Activated CD8-positive, alpha-beta memory T cell treated with anti-CD3 and anti-CD28 coated beads, Interleukin-2, amount 10 ng/mL, durations not matched to agents 7 days and 5 days (primary cell): ENCODE measurements around the gene CCM2. TPM values are rescaled to one million over a fixed set of nuclear protein-coding genes. Genes with fewer than 3 reads are reported as not detected.
A peak's percentile ranks its signal among the peaks of the same experiment; 100 is the strongest.

ENCODE experiments used
- ATAC-seq: fragments of 150-1000 bp; cut with Tn5 transposase; one replicate; pipeline ENCODE4 v1.10.0; 2021; ENCODE audit warnings: moderate library complexity
- CTCF ChIA-PET: fragments of 350-600 bp; sonication (Branson Sonifier 250); formaldehyde crosslinking; loops from one replicate; lab custom pipeline; 2021; ENCODE audit warnings: antibody characterized with exemption; lab: Charles Lee
- DNase-seq: peaks from one replicate; pipeline ENCODE4 v3.0.0-alpha.2; 2020
- H3K27ac Mint-ChIP-seq: one replicate; pipeline ENCODE4 v1.8.0; 2021; ENCODE audit warnings: mild to moderate bottlenecking, mixed read lengths
- H3K27me3 Mint-ChIP-seq: one replicate; pipeline ENCODE4 v1.8.0; 2021; ENCODE audit warnings: mixed read lengths
- H3K36me3 Mint-ChIP-seq: one replicate; pipeline ENCODE4 v1.8.0; 2021; ENCODE audit warnings: mild to moderate bottlenecking, mixed read lengths
- H3K4me1 Mint-ChIP-seq: one replicate; pipeline ENCODE4 v1.8.0; 2021; ENCODE audit warnings: mixed read lengths
- H3K4me3 Mint-ChIP-seq: one replicate; pipeline ENCODE4 v1.8.0; 2021; ENCODE audit warnings: mild to moderate bottlenecking, moderate library complexity, mixed read lengths
- H3K9me3 Mint-ChIP-seq: one replicate; pipeline ENCODE4 v1.8.0; 2022; ENCODE audit warnings: low read depth, mixed read lengths
- total RNA-seq, 2 experiments: library from RNA; stranded (reverse); gene quantifications; one replicate each; pipeline ENCODE4 v1.2.3, GENCODE V29; 2021

CCM2 gene
- total RNA-seq, 2 experiments from 2014 or later, result 87.5 to 113 TPM

DNA sequence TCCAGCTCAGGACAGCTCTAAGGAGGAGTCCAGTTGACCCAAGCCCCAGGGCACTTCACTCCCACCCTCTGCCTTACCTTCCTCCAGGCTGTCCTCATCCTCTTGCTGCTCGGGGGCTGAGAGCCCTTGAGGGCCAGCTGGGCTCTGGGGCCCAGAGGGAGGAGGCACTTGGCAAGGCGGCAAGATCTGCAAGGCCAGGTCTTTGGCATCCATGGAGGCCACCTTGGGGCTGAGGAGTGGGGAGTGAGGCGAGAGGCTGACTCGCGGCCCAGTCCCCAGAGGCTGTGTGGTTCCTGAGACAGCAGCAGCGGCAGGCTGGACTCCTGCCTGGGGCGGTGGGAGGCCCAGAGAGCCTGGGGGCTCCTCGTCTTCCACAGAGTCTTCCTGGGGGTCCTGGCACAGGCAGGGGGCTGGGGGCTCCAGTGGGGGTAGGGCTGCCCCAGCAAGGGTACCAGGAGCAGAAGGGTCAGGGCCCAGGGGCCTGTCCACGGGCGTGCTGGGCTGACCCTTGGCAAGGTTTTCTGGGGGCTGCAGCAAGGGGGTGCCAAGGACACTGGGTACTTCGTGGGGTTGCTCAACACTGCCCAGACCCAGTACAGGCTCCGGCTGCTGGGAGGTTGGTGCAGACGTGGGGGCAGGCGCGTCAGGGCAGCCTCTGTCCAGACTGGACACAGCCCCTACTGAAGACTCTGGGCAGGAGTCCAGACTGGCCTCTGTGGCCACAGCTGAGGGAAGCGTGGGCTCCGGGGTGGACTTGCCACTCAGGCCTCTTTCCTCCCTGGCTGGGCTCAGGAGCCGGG is 82.2 kb downstream of the CCM2 start:
- Mint-ChIP-seq H3K9me3 (no peaks in the 10 kb centered on the region), H3K27me3 (no peaks in the 10 kb centered on the region), H3K27ac (no peak overlapping the region), H3K36me3 (no peaks in the 10 kb centered on the region), H3K4me3 (no peak overlapping the region), H3K4me1 (no peaks in the 10 kb centered on the region)
- no peak for ATAC-seq
- CTCF ChIA-PET, result no interaction called here
- DNase-seq, result no peak

DNA sequence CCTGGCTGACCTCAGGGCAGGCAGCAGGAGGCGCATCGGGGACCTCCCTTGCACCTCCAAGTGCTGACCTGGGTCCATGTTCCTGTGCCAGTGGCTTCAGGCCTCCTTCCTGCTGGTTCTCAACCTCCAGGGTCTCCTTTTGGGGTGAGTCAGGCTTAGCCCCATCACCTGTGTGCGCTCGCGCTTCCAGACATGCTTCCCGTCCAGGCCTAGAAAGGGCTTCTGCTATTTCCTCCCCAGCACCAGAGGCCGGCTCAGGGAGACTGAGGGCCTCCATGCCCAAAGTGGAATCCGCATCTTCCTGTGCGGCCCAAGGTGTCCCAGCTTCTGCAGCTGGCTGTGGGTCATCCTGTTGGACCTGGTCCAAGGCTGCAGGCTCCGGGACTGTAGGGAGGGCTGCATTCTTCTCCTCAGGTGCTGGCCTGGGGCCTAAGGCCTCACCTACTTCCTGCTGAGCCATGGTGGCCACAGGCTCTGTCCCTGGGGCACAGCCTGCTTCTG is 82.9 kb downstream of the CCM2 start:
- CTCF ChIA-PET, result no interaction called here

DNA sequence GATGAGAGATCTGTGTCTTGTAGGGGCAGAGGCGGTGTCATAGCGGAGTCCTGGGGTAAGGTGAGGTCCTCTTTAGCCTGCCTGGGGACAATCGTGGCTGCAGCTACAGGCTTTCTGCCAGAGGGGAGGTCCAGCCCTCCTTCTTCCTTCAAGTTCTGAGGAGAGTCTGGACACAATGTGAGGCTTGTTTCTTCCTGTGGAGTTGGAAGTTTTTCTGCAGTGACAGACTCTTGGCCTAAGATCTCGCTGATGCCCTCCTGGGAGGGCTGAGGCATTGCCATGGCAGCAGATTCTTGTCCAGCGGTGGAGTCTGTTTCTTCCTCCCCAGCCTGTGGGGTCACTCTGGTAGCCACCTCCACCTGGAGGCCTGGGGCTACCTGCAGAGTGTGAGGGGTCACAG is 84.3 kb downstream of the CCM2 start:
- no peaks in the 10 kb centered on the region for H3K36me3 Mint-ChIP-seq
- no peaks in the 10 kb centered on the region for H3K9me3 Mint-ChIP-seq
- CTCF ChIA-PET, result no interaction called here
- H3K4me1 Mint-ChIP-seq, result peaks cover 3% of the 10 kb centered on the region
- peaks cover 6% of the 10 kb centered on the region for H3K27me3 Mint-ChIP-seq
- no peak for DNase-seq
- no peak for ATAC-seq
- H3K27ac Mint-ChIP-seq, result no peak overlapping the region
- no peak overlapping the region for H3K4me3 Mint-ChIP-seq

More for the DNA sequence above, 82.9 kb downstream of the CCM2 start:
- Mint-ChIP-seq H3K9me3 (no peaks in the 10 kb centered on the region), H3K4me3 (no peak overlapping the region), H3K36me3 (no peaks in the 10 kb centered on the region), H3K4me1 (no peaks in the 10 kb centered on the region), H3K27ac (no peak overlapping the region), H3K27me3 (peaks cover under 1% of the 10 kb centered on the region)
- DNase-seq, result no peak
- ATAC-seq, result no peak

DNA sequence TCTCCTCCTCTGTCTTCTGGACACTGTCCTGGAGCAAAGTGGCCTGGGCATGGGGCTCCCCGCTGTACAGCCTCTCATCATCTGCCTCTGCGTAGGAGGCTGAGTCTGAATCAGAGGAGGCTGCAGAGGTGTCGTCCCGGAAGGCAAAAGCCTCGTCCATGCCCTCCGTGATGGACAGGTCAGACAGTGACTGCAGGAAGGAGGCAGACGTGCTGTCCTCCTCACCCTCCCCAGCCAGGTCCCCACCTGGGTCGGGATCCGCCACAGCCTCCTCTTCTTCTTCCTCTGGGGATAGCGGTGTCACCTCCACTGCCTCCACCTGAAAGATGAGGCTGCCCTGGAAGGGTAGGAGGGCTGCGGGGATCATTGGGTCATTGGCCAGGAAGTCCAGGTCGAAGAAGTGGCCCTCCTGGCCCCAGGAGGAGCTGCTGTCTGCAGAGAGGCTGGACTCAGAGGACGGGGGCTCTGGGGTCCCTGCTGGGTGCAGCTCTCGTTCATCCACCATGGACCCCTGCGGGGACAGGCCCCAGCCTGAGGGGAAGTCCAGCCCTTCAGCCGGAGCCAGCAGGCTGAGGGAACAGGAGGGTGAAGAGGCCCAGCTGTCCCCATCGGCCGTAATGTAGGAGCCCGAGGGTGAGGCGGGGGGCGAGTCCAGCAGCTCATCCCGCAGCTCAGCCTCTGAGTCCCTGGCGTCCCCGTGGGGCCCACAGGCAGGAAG is 85.1 kb downstream of the CCM2 start:
- no peaks in the 10 kb centered on the region for H3K36me3 Mint-ChIP-seq
- CTCF ChIA-PET, result no interaction called here

DNA sequence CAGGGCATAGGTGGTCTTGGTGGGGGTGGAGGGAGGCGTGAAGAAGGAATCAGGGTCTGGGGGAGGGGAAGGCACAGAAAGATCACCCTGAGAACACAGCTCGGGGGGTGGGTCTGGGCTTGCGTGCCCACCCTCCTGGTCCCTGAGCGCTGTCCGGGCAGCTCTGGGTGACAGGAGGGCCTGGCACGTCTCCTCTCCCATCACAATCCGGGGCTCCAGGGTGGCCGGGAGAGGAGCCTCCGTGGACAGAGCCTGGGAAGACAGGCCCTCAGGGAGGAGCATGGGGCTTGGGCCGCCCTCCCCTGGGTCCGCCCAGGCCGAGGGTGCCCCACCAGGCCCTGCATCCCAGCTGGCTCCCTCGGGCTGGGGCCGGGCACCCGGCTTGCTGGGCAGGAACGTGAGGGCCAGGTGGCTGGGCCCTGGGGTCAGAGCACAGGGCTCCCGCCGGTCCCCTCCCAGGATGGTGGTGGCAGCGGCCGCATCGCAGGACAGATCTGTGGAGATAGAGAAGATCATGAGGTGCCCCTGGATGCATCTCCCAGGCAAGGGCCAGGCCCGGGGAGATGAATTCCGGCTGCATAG is 85.7 kb downstream of the CCM2 start:
- Mint-ChIP-seq H3K36me3 (no peaks in the 10 kb centered on the region), H3K9me3 (no peaks in the 10 kb centered on the region), H3K4me1 (peaks cover 8% of the 10 kb centered on the region), H3K27me3 (peaks cover 18% of the 10 kb centered on the region), H3K4me3 (no peak overlapping the region), H3K27ac (no peak overlapping the region)
- CTCF ChIA-PET, result no interaction called here
- DNase-seq (no peak), ATAC-seq (no peak)

More for the DNA sequence above, 85.1 kb downstream of the CCM2 start:
- H3K27ac Mint-ChIP-seq, result no peak overlapping the region
- no peak overlapping the region for H3K4me3 Mint-ChIP-seq
- no peak for ATAC-seq
- H3K27me3 Mint-ChIP-seq, result peaks cover 13% of the 10 kb centered on the region
- H3K4me1 Mint-ChIP-seq, result peaks cover 8% of the 10 kb centered on the region
- no peaks in the 10 kb centered on the region for H3K9me3 Mint-ChIP-seq
- DNase-seq, result no peak

DNA sequence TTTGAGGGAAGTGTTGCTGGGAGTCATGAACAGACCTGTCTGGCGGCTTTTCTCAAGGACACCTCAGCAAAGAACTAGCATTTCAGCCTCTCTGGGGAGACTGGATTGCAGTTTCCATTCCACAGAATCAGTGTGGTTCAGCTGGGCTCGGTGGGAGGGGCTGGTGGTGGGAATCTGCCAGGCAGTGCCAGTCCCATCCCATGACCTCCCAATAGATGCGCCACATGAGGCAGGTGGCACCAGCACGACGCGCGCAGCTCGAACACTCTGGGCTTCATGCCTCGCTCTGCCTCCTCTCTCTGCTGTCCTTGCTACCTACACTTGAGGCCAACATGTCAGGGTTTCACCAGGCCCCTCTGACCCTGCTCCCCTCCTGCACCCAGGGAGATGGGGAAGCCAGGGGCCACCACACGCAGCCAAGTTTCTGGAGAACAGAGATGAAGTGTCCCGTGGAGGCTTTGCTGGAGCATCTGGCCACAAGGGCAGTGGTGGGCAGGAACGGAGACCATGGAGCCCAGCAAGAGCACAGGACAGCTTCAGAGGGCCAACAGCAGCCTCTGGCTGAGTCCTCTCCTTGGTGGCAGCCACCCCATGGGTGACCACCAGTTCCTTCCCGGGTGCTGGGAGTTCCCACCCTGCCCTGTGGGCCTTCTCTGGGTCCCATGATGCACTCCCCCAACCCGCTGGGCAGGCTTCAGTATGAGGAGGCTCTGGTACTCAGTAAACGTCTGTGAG is 86.5 kb downstream of the CCM2 start:
- H3K9me3 Mint-ChIP-seq, result no peaks in the 10 kb centered on the region
- H3K27me3 Mint-ChIP-seq, result peaks cover 19% of the 10 kb centered on the region
- no peak for DNase-seq
- H3K27ac Mint-ChIP-seq, result no peak overlapping the region
- ATAC-seq, result no peak
- H3K36me3 Mint-ChIP-seq, result no peaks in the 10 kb centered on the region
- CTCF ChIA-PET, result interaction anchor here (0.5 to 1.6 kb wide), 2 partner anchors 49 to 437 kb away, joined by 4 to 7 read pairs; no protein-coding TSS in a partner anchor
- H3K4me1 Mint-ChIP-seq, result peaks cover 8% of the 10 kb centered on the region
- H3K4me3 Mint-ChIP-seq, result no peak overlapping the region

DNA sequence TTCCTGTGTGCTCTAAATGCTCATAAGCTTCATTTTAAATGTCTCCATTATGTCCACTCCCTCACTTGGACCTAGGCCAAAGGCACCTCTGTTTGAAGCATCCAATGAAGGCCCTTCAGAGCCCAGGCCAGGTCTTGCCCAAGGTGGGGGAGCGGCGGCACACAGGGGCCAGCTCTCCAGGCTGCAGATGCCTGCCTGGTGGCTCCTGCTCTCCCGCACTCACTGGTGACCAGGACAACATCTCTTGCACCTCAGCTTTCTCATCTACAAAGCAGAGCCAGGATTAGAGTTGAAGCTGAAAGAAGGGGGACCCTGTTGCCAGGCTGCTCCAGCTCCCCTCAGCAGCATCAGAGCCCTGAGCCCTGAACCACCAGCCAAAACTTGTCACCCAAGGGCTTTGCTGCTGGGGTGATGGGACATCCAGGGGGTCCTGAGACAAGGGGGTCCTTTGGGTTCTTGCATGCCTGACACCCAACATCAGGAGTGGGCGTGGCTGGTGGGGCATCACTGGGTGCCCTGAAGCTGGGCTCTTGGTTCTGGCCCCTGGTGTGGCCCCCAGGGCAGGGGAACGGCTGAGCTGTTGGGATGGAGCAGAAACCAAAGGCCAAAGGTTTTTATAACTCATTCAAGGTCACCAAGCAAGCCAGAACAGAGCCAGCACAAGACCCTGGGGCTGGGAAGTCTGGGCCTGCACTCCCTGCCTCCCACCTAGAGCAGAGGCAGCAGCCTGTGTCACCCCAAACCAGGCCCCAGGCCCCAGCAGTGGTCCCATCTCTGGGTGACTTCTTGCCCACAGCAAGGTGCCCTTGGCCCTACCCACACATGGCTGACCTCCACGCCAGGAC is 87.5 kb downstream of the CCM2 start:
- Mint-ChIP-seq H3K4me3 (no peak overlapping the region), H3K4me1 (peaks cover 8% of the 10 kb centered on the region), H3K9me3 (no peaks in the 10 kb centered on the region), H3K36me3 (no peaks in the 10 kb centered on the region), H3K27ac (peak overlapping the region; percentile 4), H3K27me3 (peaks cover 29% of the 10 kb centered on the region)
- ATAC-seq, result no peak
- no peak for DNase-seq
- CTCF ChIA-PET, result interaction anchor here (1.6 kb wide), 1 partner anchor 48 kb away, joined by 7 read pairs; no protein-coding TSS in a partner anchor

DNA sequence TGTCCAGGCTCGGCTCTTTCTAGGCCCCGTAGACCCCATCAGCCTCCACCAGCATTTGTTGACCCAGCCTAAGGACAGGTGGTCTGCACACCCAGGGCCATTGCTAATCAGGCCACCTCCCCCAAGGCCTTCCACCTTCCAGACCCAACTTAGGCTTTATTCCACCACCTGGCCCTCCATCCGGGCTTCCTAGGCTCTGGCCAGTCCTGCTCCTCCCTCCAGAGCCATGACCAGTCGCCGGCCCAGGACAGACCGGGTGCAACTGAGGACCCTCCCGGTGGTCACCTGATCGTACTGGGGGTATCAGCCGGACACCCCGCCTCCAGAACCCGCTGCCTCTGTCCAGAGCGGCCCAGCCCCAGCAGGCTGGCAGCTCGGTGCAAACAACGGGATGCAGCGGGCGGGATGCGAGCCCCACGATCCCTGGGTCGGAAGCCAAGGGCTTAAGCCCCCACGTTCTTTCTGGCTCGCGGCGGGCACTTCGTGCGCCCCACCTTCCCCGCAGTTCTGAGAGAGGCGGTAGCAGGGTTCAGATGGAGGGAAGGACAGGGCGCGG is 88.2 kb downstream of the CCM2 start:
- CTCF ChIA-PET, result interaction anchor here (1.6 kb wide), 1 partner anchor 48 kb away, joined by 7 read pairs; no protein-coding TSS in a partner anchor
- Mint-ChIP-seq H3K27me3 (peaks cover 34% of the 10 kb centered on the region), H3K4me3 (no peak overlapping the region)

DNA sequence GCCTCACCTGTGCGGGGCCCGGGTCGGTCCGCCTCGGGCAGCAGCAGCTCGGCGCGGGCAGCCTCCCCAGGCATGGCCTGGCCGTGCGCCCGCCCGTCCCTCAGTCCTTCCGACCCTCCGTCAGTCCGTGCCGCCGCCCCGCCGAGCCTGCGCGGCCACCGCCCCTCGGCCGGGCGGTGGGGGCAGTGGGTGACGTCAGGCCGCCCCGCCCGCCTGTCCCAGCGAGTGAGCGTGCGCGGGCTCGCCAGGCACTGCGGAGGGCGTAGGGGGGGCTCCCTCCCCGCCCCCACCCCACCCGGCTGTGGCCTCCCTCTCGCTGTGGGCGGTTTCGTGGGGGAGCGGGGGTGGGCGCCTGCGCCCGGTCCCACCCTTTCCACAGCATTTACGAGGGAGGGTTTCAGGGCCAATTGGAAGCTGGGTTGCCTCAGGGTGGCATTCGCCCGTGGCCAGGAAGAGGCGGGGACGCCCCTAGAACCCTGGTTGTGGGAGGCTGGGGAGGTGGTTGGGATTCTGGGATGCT is 88.9 kb downstream of the CCM2 start, which contains the start of gene NACAD:
Gene NACAD, minus strand, starts transcription at position 149 of the 520 bp plus-strand sequence. Its CDS starts 75 bp downstream, at position 74.
- no peak for DNase-seq
- ATAC-seq, result peak; percentile 77
- peaks cover 8% of the 10 kb centered on the region for H3K4me1 Mint-ChIP-seq
- H3K27me3 Mint-ChIP-seq, result peaks cover 34% of the 10 kb centered on the region
- H3K9me3 Mint-ChIP-seq, result no peaks in the 10 kb centered on the region
- peak within 1 kb of the TSS; percentile 64 for H3K4me3 Mint-ChIP-seq
- CTCF ChIA-PET, result interaction anchor here (1.0 to 1.2 kb wide), 2 partner anchors 21 to 167 kb away, joined by 3 read pairs; no protein-coding TSS in a partner anchor
- peaks cover 2% of the 10 kb centered on the region for H3K36me3 Mint-ChIP-seq
- H3K27ac Mint-ChIP-seq, result no peak within 1 kb of the TSS

More for the DNA sequence above, 88.2 kb downstream of the CCM2 start:
- H3K9me3 Mint-ChIP-seq, result no peaks in the 10 kb centered on the region
- H3K27ac Mint-ChIP-seq, result no peak overlapping the region
- no peaks in the 10 kb centered on the region for H3K36me3 Mint-ChIP-seq
- ATAC-seq (no peak), DNase-seq (no peak)
- H3K4me1 Mint-ChIP-seq, result peaks cover 8% of the 10 kb centered on the region

DNA sequence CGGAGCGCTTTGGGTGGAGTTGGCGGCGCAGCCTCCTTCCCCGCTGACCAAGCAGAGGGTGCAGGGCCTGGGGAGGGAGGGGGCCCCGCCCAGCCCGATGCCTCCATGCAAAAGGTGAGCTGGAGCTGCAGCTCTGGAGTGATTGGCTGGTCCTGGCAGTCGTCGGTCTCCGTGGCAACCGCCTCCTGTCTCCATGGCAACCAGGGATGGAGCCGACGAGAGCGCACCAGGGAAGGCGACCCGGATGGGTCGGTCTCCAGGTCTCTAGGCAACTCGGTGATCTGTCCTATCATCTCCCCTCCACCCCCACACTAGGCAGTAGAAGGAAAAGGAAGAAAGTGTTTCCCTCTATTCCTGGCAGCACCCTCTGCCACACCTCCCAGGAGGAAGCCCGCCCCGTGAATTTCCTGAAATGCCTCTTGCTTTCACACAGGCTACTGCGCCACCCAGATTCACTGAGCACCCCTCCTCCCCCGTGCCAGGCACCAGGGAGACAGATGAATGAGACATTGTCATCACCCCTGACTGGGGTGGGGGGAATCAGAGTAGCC is 89.4 kb downstream of the CCM2 start:
- Mint-ChIP-seq H3K4me1 (peaks cover 8% of the 10 kb centered on the region), H3K27me3 (peaks cover 34% of the 10 kb centered on the region), H3K4me3 (peak overlapping the region; percentile 64), H3K36me3 (peaks cover 2% of the 10 kb centered on the region), H3K9me3 (no peaks in the 10 kb centered on the region), H3K27ac (no peak overlapping the region)
- CTCF ChIA-PET, result interaction anchor here (1.0 to 1.2 kb wide), 2 partner anchors 21 to 167 kb away, joined by 3 read pairs; no protein-coding TSS in a partner anchor
- DNase-seq, result peak; percentile 81
- ATAC-seq, result peak; percentile 65

DNA sequence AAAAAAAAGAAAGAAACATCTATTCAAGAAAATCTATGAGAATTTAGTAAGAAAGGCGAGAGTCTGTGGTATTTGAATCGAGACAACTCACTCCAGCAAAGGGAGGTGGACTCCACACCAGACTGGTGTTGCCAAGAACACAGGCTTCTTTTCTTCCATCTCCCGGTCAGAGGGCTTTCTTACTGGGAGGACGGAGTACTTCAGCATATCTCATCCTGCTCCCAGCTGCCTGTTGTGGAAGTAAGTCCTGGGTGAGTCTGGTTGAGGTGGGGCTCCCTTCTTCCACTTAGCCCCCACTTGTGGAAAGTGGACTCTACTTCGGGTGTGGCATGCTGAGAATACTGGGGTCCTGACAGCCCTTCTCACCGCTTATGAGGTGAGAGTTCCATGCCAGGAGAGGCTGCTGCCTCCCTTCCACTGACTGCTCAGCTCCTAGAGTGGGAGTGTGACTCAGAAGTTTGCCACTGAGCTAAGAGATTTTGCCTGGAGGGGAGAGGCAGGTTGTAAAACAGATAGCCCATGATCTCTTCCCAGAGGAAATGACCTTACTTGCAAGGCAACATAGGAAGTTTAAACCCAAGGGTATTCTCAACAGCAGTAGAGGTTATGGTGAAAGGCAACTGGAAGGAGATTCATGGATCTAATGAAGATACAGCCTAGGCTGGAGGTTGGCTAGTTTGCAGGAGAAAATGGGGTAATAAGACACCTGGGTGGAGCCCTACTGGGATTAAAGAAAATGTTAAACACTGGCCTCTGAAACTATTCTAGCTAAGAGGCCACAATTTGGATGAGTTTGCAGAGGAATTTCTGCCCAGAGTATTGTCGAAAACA is 92.3 kb downstream of the CCM2 start:
- Mint-ChIP-seq H3K27ac (no peak overlapping the region), H3K9me3 (no peaks in the 10 kb centered on the region), H3K36me3 (peaks cover 2% of the 10 kb centered on the region), H3K4me1 (peaks cover 8% of the 10 kb centered on the region), H3K4me3 (no peak overlapping the region), H3K27me3 (peaks cover 34% of the 10 kb centered on the region)
- ATAC-seq (no peak), DNase-seq (no peak)
- CTCF ChIA-PET, result interaction anchor here (1.9 kb wide), 1 partner anchor 44 kb away, joined by 9 read pairs; no protein-coding TSS in a partner anchor
